Skeletal muscle tissue (tissue), 4 donors: ENCODE measurements around the gene MYCN. TPM values are rescaled to one million over a fixed set of nuclear protein-coding genes. Genes with fewer than 3 reads are reported as not detected.
"Not testable (repeated sequence)": the region's sequence is repeated elsewhere in the genome, so short reads cannot be mapped to it uniquely, and the experiment has no call there.

Source experiments
- H3K27ac ChIP-seq: one replicate; pipeline ENCODE4 v1.7.0; 2013; ENCODE audit warnings: mild to moderate bottlenecking, low read depth, low read length, inconsistent platforms
- H3K27me3 ChIP-seq, 3 donors: one replicate each; pipeline ENCODE4 v1.7.0; 2013; ENCODE audit warnings: low read length in 3 of 3; ENCODE audit not compliant: control insufficient read depth in 3 of 3, insufficient read depth in 3 of 3
- H3K36me3 ChIP-seq, 3 donors: one replicate each; pipeline ENCODE4 v1.7.0; 2013; ENCODE audit warnings: low read length in 3 of 3; ENCODE audit not compliant: control insufficient read depth in 3 of 3, insufficient read depth in 3 of 3
- H3K4me1 ChIP-seq, 3 donors: one replicate each; pipeline ENCODE4 v1.7.0; 2013; ENCODE audit warnings: low read length in 3 of 3, mild to moderate bottlenecking in 3 of 3; ENCODE audit not compliant: control insufficient read depth in 3 of 3, insufficient read depth in 3 of 3
- H3K4me3 ChIP-seq, 3 donors: one replicate each; pipeline ENCODE4 v1.7.0; 2013; ENCODE audit warnings: low read length in 3 of 3
- H3K9ac ChIP-seq, 3 donors: one replicate each; pipeline ENCODE4 v1.7.0; 2013; ENCODE audit warnings: low read length in 3 of 3, mild to moderate bottlenecking in 3 of 3, moderate library complexity in 2 of 3, low read depth in 1 of 3
- H3K9me3 ChIP-seq, 3 donors: one replicate each; pipeline ENCODE4 v1.7.0; 2013; ENCODE audit warnings: low read length in 3 of 3; ENCODE audit not compliant: control insufficient read depth in 3 of 3
- total RNA-seq: library from RNA; depleted of rRNA; stranded (reverse); fragments of >200 nt; gene quantifications from one replicate; pipeline ENCODE4 v1.2.3, GENCODE V29; 2014
- donor health status: Osteomylitis.

MYCN gene
- total RNA-seq, 1 donor from 2014 or later = 7.3 TPM

DNA sequence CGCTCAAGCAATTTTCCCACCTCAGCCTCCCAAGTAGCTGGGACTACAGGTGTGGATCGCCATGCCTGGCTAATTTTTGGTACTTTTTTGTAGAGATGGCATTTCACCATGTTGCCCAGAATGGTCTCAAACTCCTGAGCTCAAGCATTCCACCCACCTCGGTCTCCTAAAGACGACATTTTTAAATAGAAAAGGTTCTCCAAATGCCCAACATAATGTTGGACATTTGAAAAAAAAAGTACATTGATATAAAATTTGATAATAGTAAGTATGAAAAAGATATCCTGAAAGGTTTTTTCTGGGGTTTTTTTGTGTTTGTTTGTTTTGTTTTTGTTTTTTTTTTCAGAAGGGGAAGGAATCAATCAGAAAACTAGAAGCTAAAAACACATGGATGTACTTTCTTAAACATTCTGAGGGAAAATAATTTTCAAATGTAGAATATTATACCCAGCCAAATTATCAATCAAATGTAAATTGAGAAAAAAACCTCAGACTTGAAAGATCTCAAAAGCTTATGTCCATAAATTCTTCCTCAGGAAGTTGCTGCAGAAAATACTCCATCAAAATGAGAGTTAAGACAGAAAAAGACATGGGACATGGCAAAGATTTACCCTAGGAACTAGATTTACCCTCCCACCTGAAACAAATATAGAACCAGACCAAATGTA, 42.8 kb upstream of the MYCN start:
- H3K36me3 ChIP-seq = no peaks in the 10 kb centered on the region
- peaks cover 0 to 2% (median 0%) of the 10 kb centered on the region in 3 donors for H3K9me3 ChIP-seq
- H3K4me3 ChIP-seq = no peak overlapping the region
- H3K27ac ChIP-seq = no peak overlapping the region
- no peaks in the 10 kb centered on the region for H3K4me1 ChIP-seq
- H3K9ac ChIP-seq = no peak overlapping the region
- no peaks in the 10 kb centered on the region for H3K27me3 ChIP-seq

- Histone ChIP-seq H3K9me3 (peaks cover 0 to 2% (median 0%) of the 10 kb centered on the region in 3 donors), H3K9ac (no peak overlapping the region), H3K4me3 (no peak overlapping the region), H3K27ac (no peak overlapping the region), H3K27me3 (no peaks in the 10 kb centered on the region), H3K4me1 (no peaks in the 10 kb centered on the region), H3K36me3 (no peaks in the 10 kb centered on the region)
Measured at GRCh38 chr2:15899327-15899612, 41.1 kb upstream of the MYCN start.

- Histone ChIP-seq H3K27ac (no peak overlapping the region), H3K4me3 (no peak overlapping the region), H3K36me3 (no peaks in the 10 kb centered on the region), H3K9me3 (peaks cover 0 to 2% (median 0%) of the 10 kb centered on the region in 3 donors), H3K4me1 (no peaks in the 10 kb centered on the region), H3K27me3 (no peaks in the 10 kb centered on the region), H3K9ac (no peak overlapping the region)
Measured at GRCh38 chr2:15899751-15900493, 40.4 kb upstream of the MYCN start.

GRCh38 chr2:15901095-15901807, 39.1 kb upstream of the MYCN start:
- Histone ChIP-seq H3K36me3 (no peaks in the 10 kb centered on the region), H3K9me3 (peaks cover 0 to 2% (median 0%) of the 10 kb centered on the region in 3 donors), H3K27ac (no peak overlapping the region), H3K4me3 (no peak overlapping the region), H3K4me1 (no peaks in the 10 kb centered on the region), H3K27me3 (no peaks in the 10 kb centered on the region), H3K9ac (no peak overlapping the region)

DNA sequence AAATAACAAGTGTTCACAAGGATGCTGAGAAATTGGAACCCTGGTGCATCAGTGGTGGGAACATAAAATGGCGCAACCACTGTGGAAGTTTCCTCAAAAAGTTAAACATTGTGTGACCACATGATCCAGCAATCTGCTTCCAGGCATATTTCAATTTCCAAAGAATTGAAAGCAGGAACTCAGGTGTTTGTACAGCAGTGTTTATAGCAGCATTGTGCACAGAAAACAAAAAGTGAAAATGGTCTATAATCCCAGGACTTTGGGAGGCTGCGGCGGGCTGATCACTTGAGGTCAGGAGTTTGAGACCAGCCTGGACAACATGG, 38.6 kb upstream of the MYCN start:
- Histone ChIP-seq H3K4me1 (no peaks in the 10 kb centered on the region), H3K9me3 (peaks cover 0 to 2% (median 0%) of the 10 kb centered on the region in 3 donors), H3K9ac (no peak overlapping the region), H3K27ac (no peak overlapping the region), H3K27me3 (no peaks in the 10 kb centered on the region), H3K4me3 (no peak overlapping the region), H3K36me3 (no peaks in the 10 kb centered on the region)

DNA sequence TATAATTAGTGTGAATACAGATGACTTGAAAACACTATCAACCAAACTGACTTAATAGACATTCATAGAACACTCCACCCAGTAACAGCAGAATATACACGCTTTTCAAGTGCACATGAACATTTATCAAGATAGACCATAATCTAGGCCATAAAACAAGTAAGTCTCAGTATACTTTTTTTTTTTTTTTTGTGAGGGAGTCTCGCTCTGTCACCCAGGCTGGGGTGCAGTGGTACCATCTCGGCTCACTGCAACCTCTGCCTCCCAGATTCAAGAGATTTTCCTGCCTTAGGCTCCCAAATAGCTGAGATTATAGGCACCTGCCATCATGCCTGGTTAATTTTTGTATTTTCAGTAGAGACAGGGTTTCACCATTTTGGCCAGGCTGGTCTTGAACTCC, 36.4 kb upstream of the MYCN start:
- H3K4me1 ChIP-seq = not testable (repeated sequence)

GRCh38 chr2:15905267-15905645, 35.1 kb upstream of the MYCN start:
- no peaks in the 10 kb centered on the region for H3K27me3 ChIP-seq
- no peaks in the 10 kb centered on the region for H3K36me3 ChIP-seq

More for the DNA sequence above, 36.4 kb upstream of the MYCN start:
- not testable (repeated sequence) for H3K9ac ChIP-seq, H3K36me3 ChIP-seq, H3K27ac ChIP-seq, H3K9me3 ChIP-seq, H3K4me3 ChIP-seq, H3K27me3 ChIP-seq

GRCh38 chr2:15905986-15906491, 34.3 kb upstream of the MYCN start:
- no peaks in the 10 kb centered on the region for H3K4me1 ChIP-seq
- H3K4me3 ChIP-seq = no peak overlapping the region
- no peak overlapping the region for H3K27ac ChIP-seq
- no peaks in the 10 kb centered on the region for H3K27me3 ChIP-seq
- no peak overlapping the region for H3K9ac ChIP-seq
- H3K9me3 ChIP-seq = no peaks in the 10 kb centered on the region
- H3K36me3 ChIP-seq = no peaks in the 10 kb centered on the region

More at GRCh38 chr2:15905267-15905645, 35.1 kb upstream of the MYCN start:
- no peak overlapping the region for H3K4me3 ChIP-seq
- H3K9ac ChIP-seq = no peak overlapping the region
- H3K9me3 ChIP-seq = no peaks in the 10 kb centered on the region
- no peak overlapping the region for H3K27ac ChIP-seq
- H3K4me1 ChIP-seq = no peaks in the 10 kb centered on the region

DNA sequence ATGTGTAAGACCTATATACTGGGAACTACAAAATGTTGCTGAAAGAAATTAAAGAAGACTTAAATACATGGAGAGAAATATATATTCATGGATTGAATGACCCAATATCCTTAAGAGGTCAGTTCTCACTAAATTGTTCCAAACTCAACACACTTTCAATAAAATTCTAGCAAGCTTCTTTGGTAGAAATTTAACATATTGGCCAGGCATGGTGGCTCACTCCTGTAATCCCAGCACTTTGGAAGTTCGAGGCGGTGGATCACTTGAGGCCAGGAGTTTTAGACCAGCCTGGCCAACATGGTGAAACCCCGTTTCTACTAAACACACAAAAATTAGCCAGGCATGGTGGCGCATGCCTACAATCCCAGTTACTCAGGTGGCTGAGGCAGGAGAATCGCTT, 33.6 kb upstream of the MYCN start:
- no peak overlapping the region for H3K4me3 ChIP-seq
- no peaks in the 10 kb centered on the region for H3K36me3 ChIP-seq
- H3K9ac ChIP-seq = no peak overlapping the region
- no peak overlapping the region for H3K27ac ChIP-seq
- H3K4me1 ChIP-seq = peaks cover 0 to 3% (median 0%) of the 10 kb centered on the region in 3 donors
- no peaks in the 10 kb centered on the region for H3K27me3 ChIP-seq
- H3K9me3 ChIP-seq = no peaks in the 10 kb centered on the region
